C4-2B (cell line): ENCODE data around the gene FCHSD2.

ENCODE experiments used
- CTCF ChIP-seq: fragments of 450-650 bp; conservative IDR thresholded peaks from 2 replicates; pipeline ENCODE4 v1.5.1; 2017; ENCODE audit warnings: mild to moderate bottlenecking
- ZFX ChIP-seq: fragments of 450-650 bp; IDR thresholded peaks from 2 replicates; pipeline ENCODE4 v1.6.1; 2017

- TF ChIP-seq CTCF (no peak), ZFX (no peak)
These were observed 16.4 kb upstream of the FCHSD2 start for GRCh38 chr11:73158356-73159051.
